ENCODE results near the gene MCM5. TPM values are rescaled to one million over a fixed set of nuclear protein-coding genes. Genes with fewer than 3 reads are reported as not detected.

The MCM5 gene
- total RNA-seq, 1 experiment from 2014 or later: 194 TPM

DNA sequence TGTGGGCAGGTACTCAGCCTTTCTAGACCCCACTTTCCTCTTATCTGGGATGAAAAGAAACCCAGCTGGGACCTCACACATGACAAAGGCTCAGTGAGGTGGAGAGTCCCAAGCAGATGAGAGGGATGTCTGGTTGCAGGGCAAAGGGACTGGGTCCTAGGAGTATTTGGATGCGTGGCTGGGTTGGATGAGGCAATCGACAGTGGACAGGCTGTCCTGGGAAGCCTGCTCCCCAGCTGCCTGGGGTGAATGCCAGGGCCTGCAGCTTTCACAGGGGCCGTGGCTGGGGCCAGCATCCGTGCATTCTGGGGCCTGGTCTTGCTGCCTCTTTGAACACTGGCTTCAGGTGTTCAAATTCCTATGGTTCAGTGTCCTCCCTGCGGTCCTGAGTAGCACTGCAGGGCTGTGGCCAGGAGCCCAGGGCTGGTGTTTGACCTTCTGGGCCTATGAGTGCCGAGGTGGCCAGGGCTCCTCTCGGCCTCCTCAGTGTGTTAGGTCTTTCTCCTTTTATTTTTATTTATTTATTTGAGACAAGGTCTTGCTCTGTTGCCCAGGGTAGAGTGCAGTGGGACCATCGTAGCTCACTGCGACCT is 65.3 kb downstream of the MCM5 start:
- H3K4me2 ChIP-seq (ENCODE audit: low read length): no peak overlapping the region
- H3K36me3 ChIP-seq (ENCODE audit: control insufficient read depth in 1 of 2, insufficient read depth in 2 of 2, low read length in 2 of 2): no peaks in the 10 kb centered on the region
- no peaks in the 10 kb centered on the region for H3K4me1 ChIP-seq (ENCODE audit: control insufficient read depth in 1 of 2, insufficient read depth in 2 of 2, low read length in 2 of 2)
- BruUV-seq (replicated peaks): no TSS peak
- H3K9me2 ChIP-seq (ENCODE audit: insufficient read depth): no peaks in the 10 kb centered on the region
- no peak overlapping the region for H3K9ac ChIP-seq (ENCODE audit: low read length)
- H3K4me3 ChIP-seq (replicated peaks in 1 of 2; ENCODE audit: low read depth in 1 of 2, low read length in 2 of 2): no peak overlapping the region
- no peaks in the 10 kb centered on the region for H3K79me2 ChIP-seq (ENCODE audit: insufficient read depth, low read length)
- no peaks in the 10 kb centered on the region for H3K9me3 ChIP-seq (ENCODE audit: control insufficient read depth in 1 of 2, insufficient read depth in 1 of 2, low read depth in 1 of 2, low read length in 2 of 2)
- ChIA-PET POLR2A (no interaction called here), CTCF (no interaction called here), RAD21 (ENCODE audit: low non-redundant PET in 1 of 2, low total read pairs in 2 of 2, uncharacterized antibody in 2 of 2, unreplicated experiment in 2 of 2) (no interaction called here)
- no peaks in the 10 kb centered on the region for H3K27me3 ChIP-seq (ENCODE audit: insufficient read depth, low read length)
- ATAC-seq (no peak), DNase-seq (ENCODE audit: low read depth, low spot score) (no peak)
- intact Hi-C loops (cut with micrococcal nuclease): no loop called here
- H2AFZ ChIP-seq (ENCODE audit: low read depth, low read length, poor library complexity, severe bottlenecking): no peak overlapping the region
- no peak for TF ChIP-seq FOSL1 (IDR thresholded peaks at IDR 0.05; ENCODE audit: low read depth)
- TF ChIP-seq JUND (IDR thresholded peaks at IDR 0.05): no peak
- TF ChIP-seq RAD21 (IDR thresholded peaks at IDR 0.05; ENCODE audit: low read depth): no peak
- no peak for TF ChIP-seq SIN3A (IDR thresholded peaks at IDR 0.05; ENCODE audit: low read depth)
- no peak for TF ChIP-seq ELF1 (IDR thresholded peaks at IDR 0.05; ENCODE audit: borderline replicate concordance, low read depth)
- no peak for TF ChIP-seq CEBPB (IDR thresholded peaks at IDR 0.05; ENCODE audit: low read depth)
- TF ChIP-seq CBX3 (IDR thresholded peaks at IDR 0.05; ENCODE audit: low read depth): no peak
- TF ChIP-seq POLR2AphosphoS5 (IDR thresholded peaks at IDR 0.05; ENCODE audit: low read depth, low read length): no peak
- TF ChIP-seq EZH2 (IDR thresholded peaks at IDR 0.05): no peak
- TF ChIP-seq, protein P1, sequence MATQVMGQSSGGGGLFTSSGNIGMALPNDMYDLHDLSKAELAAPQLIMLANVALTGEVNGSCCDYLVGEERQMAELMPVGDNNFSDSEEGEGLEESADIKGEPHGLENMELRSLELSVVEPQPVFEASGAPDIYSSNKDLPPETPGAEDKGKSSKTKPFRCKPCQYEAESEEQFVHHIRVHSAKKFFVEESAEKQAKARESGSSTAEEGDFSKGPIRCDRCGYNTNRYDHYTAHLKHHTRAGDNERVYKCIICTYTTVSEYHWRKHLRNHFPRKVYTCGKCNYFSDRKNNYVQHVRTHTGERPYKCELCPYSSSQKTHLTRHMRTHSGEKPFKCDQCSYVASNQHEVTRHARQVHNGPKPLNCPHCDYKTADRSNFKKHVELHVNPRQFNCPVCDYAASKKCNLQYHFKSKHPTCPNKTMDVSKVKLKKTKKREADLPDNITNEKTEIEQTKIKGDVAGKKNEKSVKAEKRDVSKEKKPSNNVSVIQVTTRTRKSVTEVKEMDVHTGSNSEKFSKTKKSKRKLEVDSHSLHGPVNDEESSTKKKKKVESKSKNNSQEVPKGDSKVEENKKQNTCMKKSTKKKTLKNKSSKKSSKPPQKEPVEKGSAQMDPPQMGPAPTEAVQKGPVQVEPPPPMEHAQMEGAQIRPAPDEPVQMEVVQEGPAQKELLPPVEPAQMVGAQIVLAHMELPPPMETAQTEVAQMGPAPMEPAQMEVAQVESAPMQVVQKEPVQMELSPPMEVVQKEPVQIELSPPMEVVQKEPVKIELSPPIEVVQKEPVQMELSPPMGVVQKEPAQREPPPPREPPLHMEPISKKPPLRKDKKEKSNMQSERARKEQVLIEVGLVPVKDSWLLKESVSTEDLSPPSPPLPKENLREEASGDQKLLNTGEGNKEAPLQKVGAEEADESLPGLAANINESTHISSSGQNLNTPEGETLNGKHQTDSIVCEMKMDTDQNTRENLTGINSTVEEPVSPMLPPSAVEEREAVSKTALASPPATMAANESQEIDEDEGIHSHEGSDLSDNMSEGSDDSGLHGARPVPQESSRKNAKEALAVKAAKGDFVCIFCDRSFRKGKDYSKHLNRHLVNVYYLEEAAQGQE (IDR thresholded peaks at IDR 0.05; ENCODE audit: low read depth): no peak
- no peak for TF ChIP-seq SP1 (IDR thresholded peaks at IDR 0.05; ENCODE audit: low read depth)
- TF ChIP-seq, protein P2, sequence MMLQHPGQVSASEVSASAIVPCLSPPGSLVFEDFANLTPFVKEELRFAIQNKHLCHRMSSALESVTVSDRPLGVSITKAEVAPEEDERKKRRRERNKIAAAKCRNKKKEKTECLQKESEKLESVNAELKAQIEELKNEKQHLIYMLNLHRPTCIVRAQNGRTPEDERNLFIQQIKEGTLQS (IDR thresholded peaks at IDR 0.05): no peak
- TF ChIP-seq TCF7L2 (IDR thresholded peaks at IDR 0.05; ENCODE audit: borderline replicate concordance, extremely low read depth, insufficient read depth, insufficient read length): no peak
- no peak for TF ChIP-seq ZFX (IDR thresholded peaks at IDR 0.05)
- no peak for TF ChIP-seq YY1 (IDR thresholded peaks at IDR 0.05; ENCODE audit: extremely low read depth, insufficient replicate concordance, low read depth, low read length)
- H4K20me1 ChIP-seq (ENCODE audit: insufficient read depth): no peaks in the 10 kb centered on the region
- no peak overlapping the region for H3K27ac ChIP-seq (ENCODE audit: low read depth, low read length)

All from HCT116 (cell line).